ENCODE data around the gene ETNK2.

The ETNK2 gene

GRCh38 chr1:204087181-204087892 lies 64.5 kb downstream of the ETNK2 start:
- no peak for TF ChIP-seq FOXP2 (optimal IDR thresholded peaks at IDR 0.05; ENCODE audit: borderline replicate concordance, extremely low read depth, extremely low read length, insufficient read depth)

DNA sequence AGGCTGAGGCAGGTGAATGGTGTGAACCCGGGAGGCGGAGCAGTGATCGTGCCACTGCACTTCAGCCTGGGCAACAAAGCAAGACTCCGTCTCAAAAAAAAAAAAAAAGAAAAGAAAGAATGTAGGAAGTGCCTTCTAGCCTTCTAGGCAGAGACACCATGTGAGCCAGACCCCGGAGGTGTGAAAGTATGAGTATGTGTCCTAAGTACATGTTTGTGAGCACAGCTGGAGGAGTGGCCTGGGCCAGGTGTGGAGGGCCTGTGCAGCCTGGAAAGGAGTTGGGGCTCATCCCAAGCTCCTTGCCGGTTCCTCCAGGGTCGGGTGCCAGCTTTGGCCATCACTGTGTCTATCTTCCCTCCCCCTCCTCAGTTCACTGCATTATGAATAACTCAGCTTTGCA lies 66.0 kb downstream of the ETNK2 start:
- TF ChIP-seq FOXP2 (optimal IDR thresholded peaks at IDR 0.05; ENCODE audit: borderline replicate concordance, extremely low read depth, extremely low read length, insufficient read depth) (no peak), REST (IDR thresholded peaks at IDR 0.05; ENCODE audit: insufficient read depth in 1 of 2, low read depth in 2 of 2, low read length in 2 of 2) (no peak), SIN3A (IDR thresholded peaks at IDR 0.05; ENCODE audit: borderline replicate concordance, insufficient read depth, low read length) (no peak), POLR2AphosphoS5 (IDR thresholded peaks at IDR 0.05; ENCODE audit: low read depth, low read length) (no peak), TAF1 (IDR thresholded peaks at IDR 0.05; ENCODE audit: borderline replicate concordance, insufficient read depth, low read length) (no peak)

DNA sequence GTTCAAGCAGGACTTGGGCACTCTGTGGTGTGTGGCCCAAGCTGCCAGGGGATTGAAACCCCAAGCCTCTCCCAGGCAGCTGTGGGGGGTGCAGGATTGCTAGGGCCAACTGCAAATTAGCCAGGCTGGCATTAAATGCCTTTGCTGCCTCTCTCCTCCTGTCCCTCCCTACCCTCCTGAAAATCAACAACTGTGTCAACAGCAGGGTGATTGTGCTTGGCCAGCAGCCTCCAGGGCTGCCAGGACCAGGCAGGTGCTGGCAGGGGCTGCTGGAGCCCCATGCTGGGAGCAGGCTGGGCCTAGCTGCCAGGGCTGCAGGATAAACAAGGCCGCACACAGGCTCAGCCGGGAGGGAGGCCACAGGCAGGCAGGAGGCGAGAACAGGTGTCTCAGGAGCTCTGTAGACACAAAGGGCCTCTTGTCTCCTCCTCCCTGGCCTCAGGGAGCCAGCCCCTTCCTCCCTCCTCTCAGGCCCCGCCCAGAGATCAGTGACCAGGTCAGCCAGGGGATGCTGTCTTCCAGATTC lies 67.5 kb downstream of the ETNK2 start:
- no peak for TF ChIP-seq REST (IDR thresholded peaks at IDR 0.05; ENCODE audit: insufficient read depth in 1 of 2, low read depth in 2 of 2, low read length in 2 of 2)
- TF ChIP-seq POLR2AphosphoS5 (IDR thresholded peaks at IDR 0.05; ENCODE audit: low read depth, low read length): no peak
- TF ChIP-seq SIN3A (IDR thresholded peaks at IDR 0.05; ENCODE audit: borderline replicate concordance, insufficient read depth, low read length): no peak
- no peak for TF ChIP-seq FOXP2 (optimal IDR thresholded peaks at IDR 0.05; ENCODE audit: borderline replicate concordance, extremely low read depth, extremely low read length, insufficient read depth)
- TF ChIP-seq TAF1 (IDR thresholded peaks at IDR 0.05; ENCODE audit: borderline replicate concordance, insufficient read depth, low read length): no peak

DNA sequence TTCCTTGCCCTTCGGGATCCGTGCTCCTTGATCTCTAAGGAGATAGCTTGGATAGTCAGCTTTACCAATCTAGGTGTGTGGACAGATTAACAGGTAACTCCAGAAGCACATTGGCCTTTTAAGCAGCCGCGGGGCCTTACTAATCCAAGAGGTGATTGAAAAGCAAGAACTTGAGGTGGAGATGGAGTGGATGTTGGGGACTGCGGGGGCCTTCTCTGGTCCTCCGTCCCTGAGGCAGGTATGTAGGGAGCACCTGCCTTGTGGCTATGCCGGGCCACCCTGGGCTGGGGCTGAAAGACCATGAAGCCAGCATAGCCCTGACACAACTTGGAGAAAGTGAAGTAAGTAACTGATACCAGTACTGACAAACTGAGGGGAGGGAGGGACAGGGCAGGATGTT lies 68.4 kb downstream of the ETNK2 start:
- no peak for TF ChIP-seq POLR2AphosphoS5 (IDR thresholded peaks at IDR 0.05; ENCODE audit: low read depth, low read length)
- no peak for TF ChIP-seq SIN3A (IDR thresholded peaks at IDR 0.05; ENCODE audit: borderline replicate concordance, insufficient read depth, low read length)
- no peak for TF ChIP-seq FOXP2 (optimal IDR thresholded peaks at IDR 0.05; ENCODE audit: borderline replicate concordance, extremely low read depth, extremely low read length, insufficient read depth)
- TF ChIP-seq TAF1 (IDR thresholded peaks at IDR 0.05; ENCODE audit: borderline replicate concordance, insufficient read depth, low read length): no peak
- no peak for TF ChIP-seq REST (IDR thresholded peaks at IDR 0.05; ENCODE audit: insufficient read depth in 1 of 2, low read depth in 2 of 2, low read length in 2 of 2)

GRCh38 chr1:204081791-204082513 lies 69.9 kb downstream of the ETNK2 start:
- TF ChIP-seq SIN3A (IDR thresholded peaks at IDR 0.05; ENCODE audit: borderline replicate concordance, insufficient read depth, low read length) (no peak), TAF1 (IDR thresholded peaks at IDR 0.05; ENCODE audit: borderline replicate concordance, insufficient read depth, low read length) (no peak), REST (IDR thresholded peaks at IDR 0.05; ENCODE audit: insufficient read depth in 1 of 2, low read depth in 2 of 2, low read length in 2 of 2) (no peak), FOXP2 (optimal IDR thresholded peaks at IDR 0.05; ENCODE audit: borderline replicate concordance, extremely low read depth, extremely low read length, insufficient read depth) (no peak), POLR2AphosphoS5 (IDR thresholded peaks at IDR 0.05; ENCODE audit: low read depth, low read length) (no peak)

All from PFSK-1 (cell line).